Stimulated activated effector memory CD8-positive, alpha-beta T cell treated with anti-CD3 and anti-CD28 coated beads, Interleukin-12 subunit alpha, Interleukin-12 subunit beta, amount 100 ng/mL, for 72 hours (primary cell): ENCODE results near the gene BRK1.
"Not testable (repeated sequence)": the region's sequence is repeated elsewhere in the genome, so short reads cannot be mapped to it uniquely, and the experiment has no call there.

ENCODE experiments used
- ATAC-seq: fragments of 150-1000 bp; cut with Tn5 transposase; 2 replicates; pipeline ENCODE4 v1.10.0; 2021
- DNase-seq, 2 donors: peaks; one replicate each; pipeline ENCODE4 v3.0.0; 2021 to 2022; ENCODE audit warnings: low spot score in 2 of 2
- H3K27ac Mint-ChIP-seq: one replicate; pipeline ENCODE4 v1.8.0; 2022; ENCODE audit warnings: mild to moderate bottlenecking, mixed read lengths
- H3K36me3 Mint-ChIP-seq: one replicate; pipeline ENCODE4 v1.8.0; 2022; ENCODE audit warnings: mild to moderate bottlenecking, mixed read lengths
- H3K4me1 Mint-ChIP-seq: one replicate; pipeline ENCODE4 v1.8.0; 2022; ENCODE audit warnings: mixed read lengths
- H3K4me3 Mint-ChIP-seq: one replicate; pipeline ENCODE4 v1.8.0; 2022; ENCODE audit warnings: mild to moderate bottlenecking, mixed read lengths
- H3K9me3 Mint-ChIP-seq: one replicate; pipeline ENCODE4 v1.8.0; 2022; ENCODE audit warnings: mixed read lengths

The BRK1 gene

GRCh38 chr3:10121064-10121463 is 5.6 kb downstream of the BRK1 start:
- DNase-seq: no peak
- no peak overlapping the region for H3K4me3 Mint-ChIP-seq
- H3K36me3 Mint-ChIP-seq: peaks cover 100% of the 10 kb centered on the region
- H3K4me1 Mint-ChIP-seq: peaks cover 33% of the 10 kb centered on the region
- no peaks in the 10 kb centered on the region for H3K9me3 Mint-ChIP-seq
- no peak for ATAC-seq
- H3K27ac Mint-ChIP-seq: peak overlapping the region; percentile 44

- Mint-ChIP-seq H3K9me3 (no peaks in the 10 kb centered on the region), H3K36me3 (peaks cover 100% of the 10 kb centered on the region), H3K27ac (peak overlapping the region; percentile 11), H3K4me1 (peaks cover 24% of the 10 kb centered on the region), H3K4me3 (no peak overlapping the region)
- ATAC-seq (no peak), DNase-seq (no peak)
Observed at GRCh38 chr3:10122724-10123123, 7.2 kb downstream of the BRK1 start.

GRCh38 chr3:10135872-10136271 is 20.4 kb downstream of the BRK1 start:
- H3K9me3 Mint-ChIP-seq, ATAC-seq, H3K27ac Mint-ChIP-seq, H3K4me3 Mint-ChIP-seq, DNase-seq, H3K36me3 Mint-ChIP-seq, H3K4me1 Mint-ChIP-seq: not testable (repeated sequence)

- H3K9me3 Mint-ChIP-seq: no peaks in the 10 kb centered on the region
- no peak for DNase-seq
- ATAC-seq: no peak
- H3K4me1 Mint-ChIP-seq: no peaks in the 10 kb centered on the region
- H3K4me3 Mint-ChIP-seq: no peak overlapping the region
- peaks cover 4% of the 10 kb centered on the region for H3K36me3 Mint-ChIP-seq
- H3K27ac Mint-ChIP-seq: no peak overlapping the region
Observed at GRCh38 chr3:10136426-10137005, 21.0 kb downstream of the BRK1 start.

GRCh38 chr3:10137178-10137577 is 21.7 kb downstream of the BRK1 start:
- no peak for ATAC-seq
- no peak for DNase-seq
- Mint-ChIP-seq H3K36me3 (peaks cover 8% of the 10 kb centered on the region), H3K27ac (no peak overlapping the region), H3K9me3 (no peaks in the 10 kb centered on the region), H3K4me1 (no peaks in the 10 kb centered on the region), H3K4me3 (no peak overlapping the region)

GRCh38 chr3:10140996-10141546 is 25.6 kb downstream of the BRK1 start:
- Mint-ChIP-seq H3K27ac (peak overlapping the region; percentile 94), H3K4me3 (peak overlapping the region; percentile 92), H3K4me1 (peaks cover 16% of the 10 kb centered on the region), H3K9me3 (no peaks in the 10 kb centered on the region), H3K36me3 (peaks cover 47% of the 10 kb centered on the region)
- no peak for ATAC-seq
- no peak for DNase-seq

- H3K9me3 Mint-ChIP-seq: no peaks in the 10 kb centered on the region
- peak overlapping the region; percentile 94 for H3K27ac Mint-ChIP-seq
- ATAC-seq: no peak
- no peak for DNase-seq
- peaks cover 65% of the 10 kb centered on the region for H3K36me3 Mint-ChIP-seq
- peak overlapping the region; percentile 92 for H3K4me3 Mint-ChIP-seq
- peaks cover 16% of the 10 kb centered on the region for H3K4me1 Mint-ChIP-seq
Observed at GRCh38 chr3:10142707-10143560, 27.5 kb downstream of the BRK1 start.

- Mint-ChIP-seq H3K27ac (peak overlapping the region; percentile 52), H3K9me3 (no peaks in the 10 kb centered on the region), H3K36me3 (peaks cover 93% of the 10 kb centered on the region), H3K4me1 (peaks cover 27% of the 10 kb centered on the region), H3K4me3 (peak overlapping the region; percentile 45)
- DNase-seq (no peak), ATAC-seq (no peak)
Observed at GRCh38 chr3:10145685-10146084, 30.2 kb downstream of the BRK1 start.

- Mint-ChIP-seq H3K9me3 (no peaks in the 10 kb centered on the region), H3K4me3 (no peak overlapping the region), H3K36me3 (peaks cover 100% of the 10 kb centered on the region), H3K4me1 (peaks cover 19% of the 10 kb centered on the region), H3K27ac (no peak overlapping the region)
- DNase-seq (no peak), ATAC-seq (no peak)
Observed at GRCh38 chr3:10149226-10149625, 33.8 kb downstream of the BRK1 start.

GRCh38 chr3:10150987-10151386 is 35.5 kb downstream of the BRK1 start:
- H3K4me1 Mint-ChIP-seq: peaks cover 11% of the 10 kb centered on the region
- ATAC-seq: no peak
- peaks cover 94% of the 10 kb centered on the region for H3K36me3 Mint-ChIP-seq
- H3K4me3 Mint-ChIP-seq: no peak overlapping the region
- no peaks in the 10 kb centered on the region for H3K9me3 Mint-ChIP-seq
- DNase-seq: no peak
- peak overlapping the region; percentile 66 for H3K27ac Mint-ChIP-seq

- ATAC-seq: no peak
- Mint-ChIP-seq H3K4me1 (peaks cover 3% of the 10 kb centered on the region), H3K36me3 (peaks cover 58% of the 10 kb centered on the region), H3K27ac (no peak overlapping the region), H3K9me3 (no peaks in the 10 kb centered on the region), H3K4me3 (no peak overlapping the region)
- no peak for DNase-seq
Observed at GRCh38 chr3:10154335-10155122, 39.1 kb downstream of the BRK1 start.

GRCh38 chr3:10155123-10155472 is 39.6 kb downstream of the BRK1 start:
- H3K4me1 Mint-ChIP-seq: no peaks in the 10 kb centered on the region
- no peak overlapping the region for H3K4me3 Mint-ChIP-seq
- ATAC-seq (no peak), DNase-seq (no peak)
- H3K36me3 Mint-ChIP-seq: peaks cover 52% of the 10 kb centered on the region
- no peak overlapping the region for H3K27ac Mint-ChIP-seq
- no peaks in the 10 kb centered on the region for H3K9me3 Mint-ChIP-seq

GRCh38 chr3:10155658-10156057 is 40.2 kb downstream of the BRK1 start:
- no peak for ATAC-seq
- Mint-ChIP-seq H3K4me1 (no peaks in the 10 kb centered on the region), H3K4me3 (no peak overlapping the region), H3K36me3 (peaks cover 47% of the 10 kb centered on the region), H3K9me3 (no peaks in the 10 kb centered on the region), H3K27ac (no peak overlapping the region)
- no peak for DNase-seq

- no peak for DNase-seq
- no peaks in the 10 kb centered on the region for H3K9me3 Mint-ChIP-seq
- ATAC-seq: no peak
- H3K4me1 Mint-ChIP-seq: no peaks in the 10 kb centered on the region
- peaks cover 33% of the 10 kb centered on the region for H3K36me3 Mint-ChIP-seq
- H3K4me3 Mint-ChIP-seq: no peak overlapping the region
- H3K27ac Mint-ChIP-seq: no peak overlapping the region
Observed at GRCh38 chr3:10157031-10157430, 41.6 kb downstream of the BRK1 start.

GRCh38 chr3:10158555-10158954 is 43.1 kb downstream of the BRK1 start:
- not testable (repeated sequence) for H3K4me3 Mint-ChIP-seq, H3K27ac Mint-ChIP-seq

More at GRCh38 chr3:10158555-10158954, 43.1 kb downstream of the BRK1 start:
- H3K4me1 Mint-ChIP-seq, ATAC-seq, DNase-seq, H3K9me3 Mint-ChIP-seq: not testable (repeated sequence)
- peaks cover 18% of the 10 kb centered on the region for H3K36me3 Mint-ChIP-seq
